Measurements from ENCODE around the gene GLYR1. TPM values are rescaled to one million over a fixed set of nuclear protein-coding genes. Genes with fewer than 3 reads are reported as not detected.
A peak's percentile ranks its signal among the peaks of the same experiment; 100 is the strongest.
"Not testable (repeated sequence)": the region's sequence is repeated elsewhere in the genome, so short reads cannot be mapped to it uniquely, and the experiment has no call there.

The GLYR1 gene
- total and polyA plus RNA-seq, 2 experiments from 2014 or later, result 59.9 to 105 TPM

- H3K4me3 ChIP-seq; H3K9me3 Mint-ChIP-seq; H3K27ac Mint-ChIP-seq; H3K4me2 ChIP-seq; H3K36me3 ChIP-seq (ENCODE audit: insufficient read depth); H4K20me1 ChIP-seq (replicated peaks; ENCODE audit: insufficient read depth); DNase-seq (ENCODE audit: low spot score); ATAC-seq; H3K27me3 ChIP-seq (ENCODE audit: insufficient read depth); H3K79me2 ChIP-seq (replicated peaks; ENCODE audit: insufficient read depth); H3K27ac ChIP-seq (ENCODE audit: low read depth); H3K4me3 Mint-ChIP-seq; H3K9me2 ChIP-seq (ENCODE audit: insufficient read depth); H3F3A ChIP-seq (replicated peaks; ENCODE audit: low read depth): not testable (repeated sequence)
- H3K27me3 Mint-ChIP-seq (ENCODE audit: insufficient read depth, low read depth, poor library complexity), result peaks cover 29% of the 10 kb centered on the region
- Histone ChIP-seq H2AFZ (peak overlapping the region; percentile 83; the same call in 1 of the 2 replicates), H3K4me1 (ENCODE audit: insufficient read depth) (peaks cover 12% of the 10 kb centered on the region; the same call in 1 of the 2 replicates)
- H3K36me3 Mint-ChIP-seq (ENCODE audit: low read depth), result peaks cover 19% of the 10 kb centered on the region
- H3K4me1 Mint-ChIP-seq, result peaks cover 13% of the 10 kb centered on the region
Measured at GRCh38 chr16:4784444-4784987, 62.6 kb downstream of the GLYR1 start.

- Histone ChIP-seq H3K9me2 (ENCODE audit: insufficient read depth) (no peaks in the 10 kb centered on the region), H3F3A (replicated peaks; ENCODE audit: low read depth) (no peaks in the 10 kb centered on the region), H3K4me1 (ENCODE audit: insufficient read depth) (peaks cover 12% of the 10 kb centered on the region; the same call in 1 of the 2 replicates), H4K20me1 (replicated peaks; ENCODE audit: insufficient read depth) (no peaks in the 10 kb centered on the region), H3K79me2 (replicated peaks; ENCODE audit: insufficient read depth) (no peaks in the 10 kb centered on the region), H3K4me2 (no peak overlapping the region), H3K4me3 (no peak overlapping the region), H2AFZ (peak overlapping the region; percentile 83; the same call in 1 of the 2 replicates), H3K36me3 (ENCODE audit: insufficient read depth) (no peaks in the 10 kb centered on the region), H3K27ac (ENCODE audit: low read depth) (no peak overlapping the region), H3K27me3 (ENCODE audit: insufficient read depth) (no peaks in the 10 kb centered on the region)
- no peak for DNase-seq (ENCODE audit: low spot score)
- Mint-ChIP-seq H3K27me3 (ENCODE audit: insufficient read depth, low read depth, poor library complexity) (peaks cover 30% of the 10 kb centered on the region), H3K9me3 (peaks cover 2% of the 10 kb centered on the region; the same call in 2 of the 3 replicates), H3K4me3 (no peak overlapping the region), H3K27ac (no peak overlapping the region), H3K4me1 (peaks cover 13% of the 10 kb centered on the region), H3K36me3 (ENCODE audit: low read depth) (peaks cover 19% of the 10 kb centered on the region)
- no peak for ATAC-seq
- no peak for TF ChIP-seq ZNF462 (CRISPR knock-in tag; IDR thresholded peaks at IDR 0.05)
- no peak for TF ChIP-seq CREB1 (CRISPR knock-in tag; IDR thresholded peaks at IDR 0.05; ENCODE audit: low read depth)
- TF ChIP-seq CTCF (conservative IDR thresholded peaks at IDR 0.05; ENCODE audit: low read depth in 2 of 2), result no peak
- TF ChIP-seq NANOG (IDR thresholded peaks at IDR 0.05; ENCODE audit: borderline replicate concordance), result no peak
- TF ChIP-seq POLR2AphosphoS5 (IDR thresholded peaks at IDR 0.05; ENCODE audit: low read depth), result no peak
- TF ChIP-seq ZNF331 (CRISPR knock-in tag; IDR thresholded peaks at IDR 0.05; ENCODE audit: low read depth), result no peak
- TF ChIP-seq EZH2 (IDR thresholded peaks at IDR 0.05; ENCODE audit: low read depth, unreplicated experiment), result no peak
- no peak for TF ChIP-seq STAT1 (IDR thresholded peaks at IDR 0.05; ENCODE audit: unreplicated experiment)
- TF ChIP-seq EZH2phosphoT487 (IDR thresholded peaks at IDR 0.05; ENCODE audit: unreplicated experiment), result no peak
- no peak for TF ChIP-seq ZNF114 (CRISPR knock-in tag; IDR thresholded peaks at IDR 0.05)
- no peak for TF ChIP-seq ETS1 (IDR thresholded peaks at IDR 0.05)
Measured at GRCh38 chr16:4783951-4784336, 63.1 kb downstream of the GLYR1 start.

Measured in GM23338 (cell line).